HG02798 (cell line): ENCODE measurements around the gene SUSD3.

Source experiments
- ATAC-seq: cut with Tn5 transposase; IDR thresholded peaks from one replicate; pipeline ENCODE4 v1.9.1; 2021; ENCODE audit warnings: mild to moderate bottlenecking; ENCODE audit not compliant: unreplicated experiment, poor library complexity

SUSD3 gene

DNA sequence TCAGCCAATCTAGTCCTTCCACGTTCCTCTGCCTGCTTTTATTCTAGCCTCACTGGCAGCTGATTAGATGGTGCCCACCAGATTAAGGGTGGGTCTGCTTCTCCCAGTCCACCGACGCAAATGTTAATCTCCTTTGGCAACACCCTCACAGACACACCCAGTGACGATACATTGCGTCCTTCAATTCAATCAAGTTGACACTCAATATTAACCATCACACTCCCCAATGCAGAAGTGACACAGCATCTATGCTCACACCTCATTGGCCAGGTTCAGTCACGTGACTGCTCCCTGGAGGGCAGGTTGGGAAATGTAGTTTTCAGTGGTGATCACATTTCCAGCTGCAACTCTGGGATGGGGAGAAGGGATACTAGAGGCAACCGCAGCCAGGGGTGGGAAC lies 13.0 kb downstream of the SUSD3 start:
- ATAC-seq: no peak

DNA sequence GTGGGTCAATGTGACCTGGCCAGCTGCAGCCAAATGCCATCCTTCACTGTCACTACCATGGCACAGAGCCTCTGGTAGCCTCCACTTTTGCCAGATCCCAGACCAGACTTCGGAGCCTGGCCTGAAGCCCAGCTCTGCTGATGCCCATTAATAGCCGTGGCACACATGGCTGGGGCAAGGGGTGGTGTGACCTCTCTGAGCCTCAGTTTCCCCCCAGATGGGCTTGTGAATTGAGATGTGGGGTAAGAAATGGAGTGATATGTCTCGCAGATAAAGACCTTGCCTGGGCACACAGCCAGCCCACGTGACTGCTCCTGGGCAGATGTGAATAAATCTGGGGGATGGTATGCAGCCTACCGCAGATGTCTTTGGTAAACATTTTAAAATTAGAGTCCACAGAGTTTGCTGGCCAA lies 13.9 kb downstream of the SUSD3 start:
- ATAC-seq: no peak

DNA sequence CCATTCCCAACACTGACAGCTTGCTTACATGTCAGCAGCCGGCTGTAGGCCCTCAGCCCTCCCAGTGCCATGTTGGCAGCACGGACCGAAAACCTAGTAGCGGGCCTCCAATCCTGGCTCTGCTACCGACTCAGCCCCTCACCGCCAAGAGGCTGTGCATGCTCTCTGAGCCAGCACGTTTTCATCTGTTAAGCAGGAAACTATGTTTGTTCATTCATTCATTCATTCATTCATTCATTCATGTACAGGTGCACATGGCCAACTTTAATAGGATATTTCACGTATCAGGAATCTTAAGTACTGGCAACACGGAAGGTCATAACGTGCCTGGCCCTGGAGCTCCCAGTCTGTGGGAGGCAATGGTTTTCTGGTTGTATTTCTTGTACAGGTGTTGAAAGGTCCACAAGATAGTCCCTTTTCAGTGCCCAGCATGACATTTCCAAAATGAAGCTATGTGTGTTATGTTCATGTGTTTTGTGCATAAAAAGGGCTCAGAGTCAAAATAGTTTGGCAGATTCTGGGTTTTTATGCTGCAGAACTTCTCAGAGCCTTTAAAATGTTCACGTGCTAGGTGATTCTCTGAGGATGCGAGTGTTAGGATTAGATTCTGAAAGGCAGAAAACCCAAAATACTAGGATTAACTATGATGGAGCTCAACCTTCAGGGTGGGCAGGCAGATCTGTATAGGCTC lies 17.7 kb downstream of the SUSD3 start:
- no peak for ATAC-seq

DNA sequence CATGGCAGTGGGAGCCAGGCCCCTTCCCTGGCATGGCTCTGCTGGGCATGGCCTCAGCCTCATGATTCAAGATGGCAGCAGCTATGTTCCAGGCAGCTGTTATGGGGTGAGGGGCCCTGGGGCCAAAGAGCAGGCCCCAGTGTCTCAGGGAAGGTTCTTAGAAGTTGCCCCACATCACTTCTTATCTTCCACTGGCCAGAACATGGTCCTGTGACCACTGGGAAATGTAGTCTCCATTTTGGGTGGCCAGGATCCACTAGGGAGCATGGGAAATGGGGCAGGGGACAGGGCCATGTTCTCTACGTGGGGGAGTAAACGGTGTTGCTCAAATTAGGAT lies 18.3 kb downstream of the SUSD3 start:
- ATAC-seq: no peak

DNA sequence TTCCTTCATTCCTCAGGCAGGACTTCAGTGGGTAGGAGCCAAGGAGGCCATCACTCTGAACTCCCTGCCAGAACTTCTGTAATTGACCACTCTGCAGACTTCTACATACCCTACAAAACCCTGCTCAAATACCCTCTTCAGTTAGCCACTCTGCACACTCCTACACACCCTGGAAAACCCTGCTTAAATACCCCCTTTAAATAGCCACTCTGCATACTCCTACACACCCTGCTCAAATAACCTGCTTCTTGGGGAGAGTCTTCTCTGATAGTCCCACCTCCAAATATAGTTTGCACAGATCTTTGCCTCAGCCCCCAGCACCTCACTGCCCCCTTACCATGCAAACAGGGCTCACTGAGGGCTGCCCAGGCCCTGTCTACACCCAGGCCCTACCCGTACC lies 18.9 kb downstream of the SUSD3 start:
- ATAC-seq: no peak

DNA sequence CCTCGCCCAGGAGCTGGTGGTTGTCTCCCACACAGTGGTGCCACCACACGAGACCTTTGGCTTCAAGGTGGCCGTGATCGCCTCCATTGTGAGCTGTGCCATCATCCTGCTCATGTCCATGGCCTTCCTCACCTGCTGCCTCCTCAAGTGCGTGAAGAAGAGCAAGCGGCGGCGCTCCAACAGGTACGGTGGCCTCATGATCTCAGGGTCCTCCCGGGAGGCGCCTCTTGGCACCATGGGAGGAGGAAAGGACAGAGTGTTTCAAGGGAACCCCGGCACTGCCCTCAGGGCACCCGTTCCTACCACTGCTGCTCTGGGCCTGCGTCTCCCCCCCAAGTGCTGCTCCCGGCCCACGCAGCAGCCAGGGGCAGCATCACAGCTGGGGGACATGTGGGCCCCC lies 19.3 kb downstream of the SUSD3 start:
- ATAC-seq: no peak

DNA sequence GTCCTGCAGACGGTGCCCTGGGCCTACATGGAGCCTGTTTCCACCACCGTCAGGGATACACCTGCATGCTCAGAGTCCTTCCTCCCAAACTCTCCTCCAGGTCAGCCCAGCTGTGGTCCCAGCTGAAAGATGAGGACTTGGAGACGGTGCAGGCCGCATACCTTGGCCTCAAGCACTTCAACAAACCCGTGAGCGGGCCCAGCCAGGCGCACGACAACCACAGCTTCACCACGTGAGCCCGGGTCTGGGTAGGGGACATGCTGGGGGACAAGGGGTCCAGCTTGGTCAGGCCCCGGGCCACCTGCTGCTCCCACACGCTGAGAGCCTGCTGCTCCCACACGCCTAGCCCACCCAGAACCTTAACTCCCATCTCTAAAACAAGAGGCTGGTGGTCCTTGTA lies 20.9 kb downstream of the SUSD3 start:
- ATAC-seq: no peak

DNA sequence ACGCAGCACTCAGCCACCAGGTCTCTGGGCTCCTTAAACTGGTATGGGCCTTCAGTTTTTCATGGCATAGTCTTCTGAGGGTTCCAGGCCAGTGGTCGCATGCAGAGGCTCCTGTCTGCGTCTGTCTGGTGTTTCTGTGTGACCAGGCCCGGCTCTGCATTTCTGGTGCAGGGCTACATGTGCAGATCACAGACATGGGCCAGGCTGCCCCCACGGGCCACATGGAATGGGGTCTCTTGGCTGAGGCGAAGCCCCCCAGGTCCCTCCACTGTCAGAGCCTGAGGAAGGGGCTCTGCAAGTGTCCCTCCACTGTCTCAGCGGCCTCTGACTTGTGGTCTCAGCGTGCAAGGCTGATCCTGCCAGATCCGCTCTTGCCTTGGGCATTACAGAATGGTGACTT lies 21.9 kb downstream of the SUSD3 start:
- ATAC-seq: no peak

DNA sequence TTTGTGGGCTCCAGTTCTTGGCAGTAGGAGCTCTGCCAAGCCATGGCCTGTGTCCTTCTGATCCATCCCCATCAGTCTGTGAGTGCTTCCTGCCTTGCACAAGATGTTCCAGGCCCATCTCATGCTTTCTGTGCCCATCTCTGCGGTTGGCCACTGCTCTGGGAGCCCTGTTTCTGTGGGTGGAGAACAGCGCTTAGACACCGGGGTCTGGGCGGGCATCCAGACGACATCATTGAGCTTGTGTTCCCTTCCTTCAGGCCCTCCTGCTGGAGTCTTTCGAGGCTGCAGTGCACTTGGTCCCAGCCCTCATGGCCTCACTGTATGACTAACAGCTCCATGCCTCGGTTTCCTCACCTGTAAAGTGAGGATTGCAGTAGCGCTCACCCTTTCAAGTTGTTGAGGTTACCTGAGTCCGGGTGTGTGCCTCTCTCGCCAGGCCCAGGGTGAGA lies 22.6 kb downstream of the SUSD3 start:
- no peak for ATAC-seq

DNA sequence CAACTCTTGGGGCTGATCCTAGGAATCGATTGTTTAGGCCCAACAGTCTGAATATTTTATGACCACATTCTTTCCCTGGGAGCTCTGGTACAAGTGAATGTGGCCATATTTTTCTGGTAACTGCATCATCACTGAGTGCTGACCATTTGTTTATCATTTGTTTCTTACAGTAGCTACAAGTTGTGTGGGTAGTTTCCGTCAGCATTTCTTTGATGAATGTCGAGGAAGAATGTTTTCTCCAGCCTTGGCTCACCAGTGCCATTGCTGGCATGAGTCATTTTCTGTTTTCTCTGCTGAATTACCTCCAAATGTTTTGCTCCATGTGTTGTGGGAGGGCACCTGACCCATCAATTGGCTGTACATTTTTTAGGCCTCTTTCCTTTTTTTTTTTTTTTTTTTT lies 23.4 kb downstream of the SUSD3 start:
- no peak for ATAC-seq

DNA sequence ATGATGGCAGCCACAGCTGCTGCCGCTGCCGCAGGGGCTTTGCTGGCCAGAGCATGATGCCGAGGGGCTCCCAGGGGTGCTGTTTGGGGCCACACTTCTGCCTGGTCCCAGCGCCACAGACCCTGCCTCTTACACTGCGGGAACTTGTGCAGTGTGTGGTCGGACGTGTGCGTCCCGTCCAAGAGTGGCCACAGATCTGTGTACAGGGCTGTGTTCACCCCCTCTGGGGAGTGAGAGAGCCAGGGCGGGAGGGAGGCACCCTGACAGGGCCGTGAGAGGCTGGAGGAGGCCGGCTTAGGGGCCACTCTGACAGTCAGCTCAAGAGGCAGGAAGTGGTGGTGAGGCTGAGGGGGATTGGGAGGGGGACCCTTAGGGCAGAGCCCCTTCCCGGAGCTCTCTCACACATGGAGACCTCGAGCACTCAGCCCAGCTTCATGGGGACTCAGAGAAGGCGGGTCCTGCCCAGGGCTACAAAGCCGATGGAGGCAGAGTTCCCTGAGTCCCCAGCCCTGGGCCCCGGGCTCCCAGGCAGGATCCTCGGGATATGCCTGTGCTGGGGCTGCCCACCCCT lies 24.4 kb downstream of the SUSD3 start:
- no peak for ATAC-seq

DNA sequence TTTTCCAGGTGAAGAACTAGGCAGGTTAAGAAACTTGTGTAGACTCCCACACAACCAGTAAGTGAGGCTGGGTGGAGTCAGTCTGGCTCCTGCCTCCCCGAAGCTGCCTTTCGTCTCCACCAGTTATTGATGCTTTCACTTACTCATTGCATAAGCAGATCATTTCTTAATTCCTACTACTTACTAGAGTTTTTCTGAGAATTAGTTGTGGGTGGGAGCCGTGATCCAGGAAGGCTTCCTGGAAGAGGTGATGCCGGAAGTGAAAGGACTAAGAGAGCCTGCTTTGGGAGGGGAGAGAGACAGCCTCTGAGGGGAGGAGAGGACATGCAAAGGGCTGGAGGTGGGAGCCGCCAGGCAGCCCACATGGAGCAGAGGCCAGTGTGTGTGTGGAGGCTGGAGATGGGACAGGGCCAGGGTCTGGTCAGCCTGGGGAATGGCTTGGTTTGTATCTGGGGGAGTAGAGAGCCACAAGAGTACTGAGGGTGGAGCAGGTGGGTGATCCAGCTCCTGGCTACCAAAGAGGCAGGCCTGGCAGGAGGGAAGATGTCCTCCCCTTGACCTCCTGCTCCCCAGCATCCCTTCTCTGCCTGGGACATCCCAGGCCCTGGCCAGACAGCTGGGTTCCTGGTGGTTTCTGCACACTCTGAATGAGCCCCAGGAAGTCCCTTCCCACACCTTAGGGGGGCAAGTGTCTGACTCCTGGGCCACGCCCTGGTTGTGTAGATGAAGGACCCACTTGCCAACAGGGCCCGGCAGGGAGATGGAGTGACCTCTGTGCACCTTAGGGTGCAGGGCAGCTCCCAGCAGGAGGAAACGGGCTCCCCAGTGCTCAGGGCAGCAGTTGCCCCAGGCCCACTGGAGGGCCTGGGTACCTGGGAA lies 25.3 kb downstream of the SUSD3 start:
- no peak for ATAC-seq

DNA sequence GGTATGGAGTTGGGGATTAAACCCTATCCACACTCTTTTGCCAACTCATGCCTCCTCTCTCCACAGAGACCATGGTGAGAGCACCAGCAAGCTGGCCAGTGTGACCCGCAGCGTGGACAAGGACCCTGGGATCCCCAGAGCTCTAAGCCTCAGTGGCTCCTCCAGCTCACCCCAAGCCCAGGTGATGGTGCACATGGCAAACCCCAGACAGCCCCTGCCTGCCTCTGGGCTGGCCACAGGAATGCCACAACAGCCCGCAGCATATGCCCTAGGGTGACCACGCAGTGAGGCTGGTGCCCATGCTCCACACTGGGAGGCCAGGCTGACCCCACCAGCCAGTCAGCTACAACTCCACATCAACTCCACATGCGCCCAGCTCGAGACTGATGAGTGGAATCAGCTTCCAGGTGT lies 26.0 kb downstream of the SUSD3 start:
- ATAC-seq: no peak

DNA sequence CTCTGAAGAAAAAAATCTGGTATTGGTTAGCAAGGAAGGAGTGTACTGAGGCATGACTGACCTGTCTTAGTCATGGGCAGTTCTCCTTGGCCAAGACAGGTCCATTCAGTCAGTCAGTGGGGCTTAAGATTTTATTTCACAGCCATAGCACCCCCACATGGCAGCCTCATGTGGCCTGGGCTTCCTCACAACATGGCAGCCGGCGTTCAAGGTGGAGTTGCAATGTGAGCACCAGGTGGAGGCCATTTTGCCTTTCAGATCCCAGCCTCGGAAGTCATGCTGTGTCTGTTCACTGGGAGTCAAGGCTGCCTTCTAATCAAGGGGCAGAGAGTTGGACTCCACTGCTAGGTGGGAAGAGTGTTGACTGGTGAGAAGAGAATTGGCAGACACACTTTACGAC lies 27.2 kb downstream of the SUSD3 start:
- no peak for ATAC-seq

DNA sequence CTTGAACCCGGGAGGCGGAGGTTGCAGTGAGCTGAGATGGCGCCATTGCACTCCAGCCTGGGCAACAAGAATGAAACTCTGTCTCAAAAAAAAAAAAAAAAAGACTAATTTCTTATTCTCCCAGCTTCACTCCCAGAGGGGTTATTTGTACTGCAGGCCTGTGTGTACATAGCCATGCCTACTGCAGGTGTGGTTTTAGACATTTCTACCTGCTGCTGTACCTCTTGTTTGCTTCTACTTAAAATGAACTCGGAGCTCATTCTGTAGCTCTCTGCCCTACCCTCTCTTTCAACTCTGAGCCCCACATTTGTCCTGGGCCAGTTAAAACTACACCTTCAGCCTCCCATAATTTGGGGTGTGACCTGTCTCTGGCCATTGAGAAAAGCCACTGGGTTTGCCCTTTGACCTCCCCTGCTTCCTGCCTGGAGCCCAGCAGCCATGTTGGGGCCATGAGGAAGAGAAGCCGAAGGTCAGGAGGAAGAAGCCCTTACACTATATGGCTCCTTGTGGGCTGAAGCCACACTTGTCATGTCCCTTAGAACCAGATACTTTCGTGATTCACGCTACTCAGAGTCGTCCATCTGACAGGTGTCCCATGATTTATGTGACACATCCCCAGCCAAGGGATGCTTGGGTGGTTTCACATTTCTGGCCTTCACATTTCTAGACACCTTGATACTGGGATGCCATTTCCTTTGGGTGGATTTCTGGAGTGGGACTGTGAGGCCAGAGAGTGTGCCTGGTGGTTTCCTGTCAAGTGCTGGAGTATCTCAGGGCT lies 28.1 kb downstream of the SUSD3 start:
- no peak for ATAC-seq

DNA sequence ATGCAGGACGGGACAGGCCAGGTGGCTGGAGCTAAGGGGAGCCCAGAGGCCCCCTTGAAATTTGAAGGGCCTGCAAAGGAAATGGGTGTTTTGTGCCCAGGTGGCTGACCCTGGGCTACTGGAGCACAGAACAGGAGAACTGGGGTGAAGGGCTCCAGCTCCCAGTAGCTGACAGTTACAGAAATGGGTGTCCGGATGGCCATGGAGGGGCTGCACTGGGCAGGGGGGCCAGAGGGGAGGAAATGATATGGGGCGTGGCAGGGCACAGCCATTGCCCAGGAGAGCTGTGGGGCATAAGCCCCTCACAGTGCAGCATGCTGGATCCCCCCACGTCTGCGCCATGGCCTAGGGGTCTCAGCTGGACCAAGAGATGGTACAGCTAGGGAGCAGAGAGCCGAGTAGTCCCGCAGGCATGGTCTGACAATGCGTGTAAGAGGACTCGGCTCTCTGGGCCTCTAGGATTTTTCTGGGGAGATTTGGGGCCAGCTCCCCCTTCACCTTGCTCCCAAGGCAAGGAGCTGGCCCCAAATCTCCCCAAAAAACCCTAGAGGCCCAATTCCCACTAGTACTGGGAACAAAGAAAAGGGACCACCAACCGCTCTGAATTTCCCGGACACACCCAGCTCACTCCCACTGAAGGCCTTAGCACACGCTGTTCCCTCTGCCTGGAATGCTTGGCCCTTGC lies 29.6 kb downstream of the SUSD3 start:
- ATAC-seq: no peak

DNA sequence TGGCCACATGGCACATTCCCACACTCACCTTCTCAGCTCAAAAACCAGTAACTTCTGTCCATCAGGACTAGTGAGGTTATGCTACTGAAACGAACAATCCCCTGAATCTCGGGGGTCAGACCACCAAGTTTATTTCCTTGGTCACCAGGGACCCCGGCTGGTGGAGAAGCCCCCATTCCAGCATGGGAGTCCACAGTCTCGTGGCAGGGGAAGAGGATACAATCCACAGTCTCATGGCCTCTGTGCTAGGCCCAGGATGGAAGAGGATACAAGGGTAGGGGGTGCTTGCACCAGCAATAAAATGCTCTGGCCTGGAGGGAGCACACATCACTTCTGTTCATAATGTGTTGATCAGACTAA lies 30.1 kb downstream of the SUSD3 start:
- no peak for ATAC-seq

DNA sequence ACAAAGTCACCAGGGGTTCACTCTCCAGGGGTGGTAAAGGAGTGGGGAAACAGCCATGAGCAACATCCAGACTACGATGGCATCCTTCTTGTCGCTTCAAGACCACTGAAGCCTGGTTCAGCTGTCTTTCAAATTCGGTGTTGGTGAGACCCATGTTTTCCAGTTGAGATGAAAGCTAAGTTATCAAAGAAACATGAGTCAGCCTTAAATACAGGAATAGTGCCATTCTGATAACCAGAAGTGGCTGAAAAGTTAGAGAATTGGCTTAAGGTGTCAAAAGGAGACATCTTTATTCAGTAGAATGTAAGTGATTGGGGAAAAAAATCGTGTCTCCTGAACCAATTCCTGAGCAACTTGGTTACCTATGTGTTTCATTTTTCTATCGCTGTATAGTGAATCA lies 30.5 kb downstream of the SUSD3 start:
- no peak for ATAC-seq

DNA sequence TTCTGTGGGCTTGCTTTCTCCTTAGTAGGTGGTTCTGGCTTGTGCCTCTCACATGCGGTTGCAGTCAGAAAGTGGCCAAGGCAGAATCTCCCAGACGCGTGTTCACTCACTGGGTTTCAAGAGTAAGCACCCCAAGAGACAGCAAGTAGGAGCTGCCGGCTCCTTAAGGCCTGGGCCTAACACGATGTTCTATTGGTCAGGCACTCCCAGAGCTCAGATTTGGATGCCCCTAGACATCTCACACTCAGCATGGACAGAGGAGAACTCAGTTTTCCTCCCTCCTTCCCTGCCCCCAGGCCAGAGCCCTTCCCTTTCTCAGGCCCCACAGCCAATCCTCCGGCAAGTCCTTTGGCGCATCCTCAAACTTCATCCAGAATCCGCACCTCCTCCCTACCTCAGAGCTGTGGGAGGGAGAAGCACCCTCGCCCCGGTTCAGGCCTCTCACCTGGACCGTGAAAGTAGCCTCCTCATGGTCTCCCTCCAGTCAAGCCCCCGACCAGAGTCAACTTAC lies 31.0 kb downstream of the SUSD3 start:
- ATAC-seq: no peak

DNA sequence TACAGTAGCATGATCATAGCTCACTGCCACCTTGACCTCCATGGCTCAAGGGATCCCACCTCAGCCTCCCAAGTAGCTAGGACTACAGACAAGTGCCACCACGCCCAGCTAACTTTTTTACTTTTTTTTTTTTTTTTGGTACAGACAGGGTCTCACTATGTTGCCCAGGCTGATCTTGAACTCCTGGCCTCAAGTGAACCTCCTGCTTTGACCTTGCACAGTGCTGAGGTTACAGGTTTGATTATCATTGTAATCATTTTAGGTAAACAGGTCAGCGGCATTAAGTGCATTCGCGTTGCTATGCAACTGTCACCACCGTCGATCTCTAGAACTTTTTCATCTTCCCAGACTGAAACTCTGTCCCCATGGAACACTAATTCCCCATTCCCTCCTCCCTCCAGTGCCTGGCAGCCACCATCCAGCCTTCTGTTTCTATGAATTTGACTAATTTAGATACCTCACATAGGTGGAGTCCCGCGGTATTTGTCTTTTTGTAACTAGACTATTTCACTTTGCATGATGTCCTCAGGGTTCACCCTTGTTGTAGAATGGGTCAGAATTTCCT lies 31.7 kb downstream of the SUSD3 start:
- no peak for ATAC-seq
